Liver (tissue), 3 donors: Measurements from ENCODE around the gene JPH3.

ENCODE experiments used
- FOXA1 ChIP-seq: IDR thresholded peaks from 2 replicates; pipeline ENCODE4 v1.6.1; 2016; ENCODE audit warnings: antibody characterized with exemption
- GABPA ChIP-seq, 2 donors: IDR thresholded peaks in 1 of 2; conservative IDR thresholded peaks in 1 of 2; 2 replicates each; pipeline ENCODE4 v1.6.1; 2016; ENCODE audit warnings: antibody characterized with exemption in 2 of 2, mild to moderate bottlenecking in 1 of 2, moderate library complexity in 1 of 2
- HNF4G ChIP-seq: IDR thresholded peaks from 2 replicates; pipeline ENCODE4 v1.6.1; 2016; ENCODE audit warnings: antibody characterized with exemption
- JUND ChIP-seq, 2 donors: IDR thresholded peaks; 2 replicates each; pipeline ENCODE4 v1.6.1; 2016; ENCODE audit warnings: antibody characterized with exemption in 2 of 2
- MAX ChIP-seq: IDR thresholded peaks from 2 replicates; pipeline ENCODE4 v1.6.1; 2016; ENCODE audit warnings: antibody characterized with exemption
- RAD21 ChIP-seq, 2 donors: IDR thresholded peaks; 2 replicates each; pipeline ENCODE4 v1.6.1; 2016; ENCODE audit warnings: antibody characterized with exemption in 2 of 2, mild to moderate bottlenecking in 2 of 2
- SP1 ChIP-seq: IDR thresholded peaks from 2 replicates; pipeline ENCODE4 v1.6.1; 2018; ENCODE audit warnings: antibody characterized with exemption, mild to moderate bottlenecking
- TAF1 ChIP-seq: conservative IDR thresholded peaks from 2 replicates; pipeline ENCODE4 v1.6.1; 2016; ENCODE audit warnings: antibody characterized with exemption, mild to moderate bottlenecking
- YY1 ChIP-seq: IDR thresholded peaks from 2 replicates; pipeline ENCODE4 v1.6.1; 2016; ENCODE audit warnings: antibody characterized with exemption, mild to moderate bottlenecking
- TF ChIP-seq, protein P1 (sequence below): fragments of 150-350 bp; IDR thresholded peaks from 2 replicates; pipeline ENCODE4 v1.5.1; 2017; ENCODE audit warnings: improper control_type of control experiment, low read depth, low read length; ENCODE audit not compliant: missing input control
- TF ChIP-seq, protein P2 (sequence below): IDR thresholded peaks from 2 replicates; pipeline ENCODE4 v1.6.1; 2016; ENCODE audit warnings: antibody characterized with exemption
- TF ChIP-seq, protein P3 (sequence below): IDR thresholded peaks from 2 replicates; pipeline ENCODE4 v1.6.1; 2016; ENCODE audit warnings: antibody characterized with exemption, mild to moderate bottlenecking
- donor health status: healthy.
- donor health status: healthy.

DNA sequence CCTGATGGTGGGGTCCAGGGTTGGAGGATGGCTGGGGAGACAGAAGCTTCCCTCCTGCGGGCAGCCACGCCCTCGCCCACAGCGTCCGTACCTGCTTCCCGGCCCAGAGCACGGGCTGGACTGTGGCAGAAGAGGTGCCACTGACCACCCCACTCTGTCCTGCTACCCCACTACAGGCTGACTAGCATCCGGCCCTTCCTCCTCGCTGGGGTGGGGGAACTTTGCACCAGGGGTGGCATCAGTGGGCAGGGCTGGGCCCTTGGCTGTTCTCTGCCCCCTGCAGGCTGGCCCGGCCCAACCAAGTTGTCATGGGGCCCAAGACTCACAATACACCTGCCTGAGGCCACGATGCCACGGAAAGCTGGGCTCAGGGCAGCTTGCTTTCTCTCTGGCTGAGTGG is 90.4 kb downstream of the JPH3 start:
- TF ChIP-seq, protein P1, sequence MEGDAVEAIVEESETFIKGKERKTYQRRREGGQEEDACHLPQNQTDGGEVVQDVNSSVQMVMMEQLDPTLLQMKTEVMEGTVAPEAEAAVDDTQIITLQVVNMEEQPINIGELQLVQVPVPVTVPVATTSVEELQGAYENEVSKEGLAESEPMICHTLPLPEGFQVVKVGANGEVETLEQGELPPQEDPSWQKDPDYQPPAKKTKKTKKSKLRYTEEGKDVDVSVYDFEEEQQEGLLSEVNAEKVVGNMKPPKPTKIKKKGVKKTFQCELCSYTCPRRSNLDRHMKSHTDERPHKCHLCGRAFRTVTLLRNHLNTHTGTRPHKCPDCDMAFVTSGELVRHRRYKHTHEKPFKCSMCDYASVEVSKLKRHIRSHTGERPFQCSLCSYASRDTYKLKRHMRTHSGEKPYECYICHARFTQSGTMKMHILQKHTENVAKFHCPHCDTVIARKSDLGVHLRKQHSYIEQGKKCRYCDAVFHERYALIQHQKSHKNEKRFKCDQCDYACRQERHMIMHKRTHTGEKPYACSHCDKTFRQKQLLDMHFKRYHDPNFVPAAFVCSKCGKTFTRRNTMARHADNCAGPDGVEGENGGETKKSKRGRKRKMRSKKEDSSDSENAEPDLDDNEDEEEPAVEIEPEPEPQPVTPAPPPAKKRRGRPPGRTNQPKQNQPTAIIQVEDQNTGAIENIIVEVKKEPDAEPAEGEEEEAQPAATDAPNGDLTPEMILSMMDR: no peak
- TF ChIP-seq JUND (IDR thresholded peaks at IDR 0.05) (no peak), RAD21 (IDR thresholded peaks at IDR 0.05) (no peak), GABPA (IDR thresholded peaks at IDR 0.05 in 1 of 2, conservative IDR thresholded peaks at IDR 0.05 in 1 of 2) (no peak), HNF4G (no peak), TAF1 (no peak), YY1 (no peak), SP1 (no peak), FOXA1 (no peak), MAX (no peak)
- TF ChIP-seq, protein P2, sequence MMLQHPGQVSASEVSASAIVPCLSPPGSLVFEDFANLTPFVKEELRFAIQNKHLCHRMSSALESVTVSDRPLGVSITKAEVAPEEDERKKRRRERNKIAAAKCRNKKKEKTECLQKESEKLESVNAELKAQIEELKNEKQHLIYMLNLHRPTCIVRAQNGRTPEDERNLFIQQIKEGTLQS: no peak
- TF ChIP-seq, protein P3, sequence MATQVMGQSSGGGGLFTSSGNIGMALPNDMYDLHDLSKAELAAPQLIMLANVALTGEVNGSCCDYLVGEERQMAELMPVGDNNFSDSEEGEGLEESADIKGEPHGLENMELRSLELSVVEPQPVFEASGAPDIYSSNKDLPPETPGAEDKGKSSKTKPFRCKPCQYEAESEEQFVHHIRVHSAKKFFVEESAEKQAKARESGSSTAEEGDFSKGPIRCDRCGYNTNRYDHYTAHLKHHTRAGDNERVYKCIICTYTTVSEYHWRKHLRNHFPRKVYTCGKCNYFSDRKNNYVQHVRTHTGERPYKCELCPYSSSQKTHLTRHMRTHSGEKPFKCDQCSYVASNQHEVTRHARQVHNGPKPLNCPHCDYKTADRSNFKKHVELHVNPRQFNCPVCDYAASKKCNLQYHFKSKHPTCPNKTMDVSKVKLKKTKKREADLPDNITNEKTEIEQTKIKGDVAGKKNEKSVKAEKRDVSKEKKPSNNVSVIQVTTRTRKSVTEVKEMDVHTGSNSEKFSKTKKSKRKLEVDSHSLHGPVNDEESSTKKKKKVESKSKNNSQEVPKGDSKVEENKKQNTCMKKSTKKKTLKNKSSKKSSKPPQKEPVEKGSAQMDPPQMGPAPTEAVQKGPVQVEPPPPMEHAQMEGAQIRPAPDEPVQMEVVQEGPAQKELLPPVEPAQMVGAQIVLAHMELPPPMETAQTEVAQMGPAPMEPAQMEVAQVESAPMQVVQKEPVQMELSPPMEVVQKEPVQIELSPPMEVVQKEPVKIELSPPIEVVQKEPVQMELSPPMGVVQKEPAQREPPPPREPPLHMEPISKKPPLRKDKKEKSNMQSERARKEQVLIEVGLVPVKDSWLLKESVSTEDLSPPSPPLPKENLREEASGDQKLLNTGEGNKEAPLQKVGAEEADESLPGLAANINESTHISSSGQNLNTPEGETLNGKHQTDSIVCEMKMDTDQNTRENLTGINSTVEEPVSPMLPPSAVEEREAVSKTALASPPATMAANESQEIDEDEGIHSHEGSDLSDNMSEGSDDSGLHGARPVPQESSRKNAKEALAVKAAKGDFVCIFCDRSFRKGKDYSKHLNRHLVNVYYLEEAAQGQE: no peak
